Stomach (tissue), 4 donors: ENCODE results near the gene CKAP5.

Experiments used
- EP300 ChIP-seq: sonication (generic); formaldehyde crosslinking; IDR thresholded peaks from one replicate; pipeline ENCODE4 v1.6.1; 2017; ENCODE audit warnings: antibody characterized with exemption
- TF ChIP-seq, protein P1 (sequence below), 7 experiments: fragments of 450-650 bp in 4 of 7; fragments of 200-600 bp in 3 of 7; sonication (generic) in 3 of 7; IDR thresholded peaks; one replicate each; pipeline ENCODE4 v1.5.1; 2016 to 2019; ENCODE audit warnings: antibody characterized with exemption in 7 of 7, control low read depth in 2 of 7, mild to moderate bottlenecking in 1 of 7

DNA sequence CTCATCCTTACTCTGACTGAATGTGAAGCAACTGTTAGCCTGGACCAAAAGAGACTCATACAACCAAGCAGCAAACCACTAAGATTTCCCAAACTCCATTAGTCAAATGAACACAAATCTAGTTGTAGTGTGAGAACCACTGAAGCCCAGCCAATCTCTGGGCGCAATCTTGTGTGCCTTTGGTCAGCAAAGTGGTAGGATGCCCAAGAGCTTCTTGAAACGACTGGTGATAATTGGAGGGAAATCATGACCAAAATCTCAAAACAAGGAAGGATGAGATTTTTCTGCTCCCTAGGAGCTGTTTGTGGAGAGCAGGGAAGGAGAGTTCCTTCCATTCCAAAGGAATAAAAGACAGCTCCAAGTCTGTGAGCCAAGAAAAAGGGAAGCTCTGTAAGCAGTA lies 103.0 kb downstream of the CKAP5 start:
- TF ChIP-seq, protein P1, sequence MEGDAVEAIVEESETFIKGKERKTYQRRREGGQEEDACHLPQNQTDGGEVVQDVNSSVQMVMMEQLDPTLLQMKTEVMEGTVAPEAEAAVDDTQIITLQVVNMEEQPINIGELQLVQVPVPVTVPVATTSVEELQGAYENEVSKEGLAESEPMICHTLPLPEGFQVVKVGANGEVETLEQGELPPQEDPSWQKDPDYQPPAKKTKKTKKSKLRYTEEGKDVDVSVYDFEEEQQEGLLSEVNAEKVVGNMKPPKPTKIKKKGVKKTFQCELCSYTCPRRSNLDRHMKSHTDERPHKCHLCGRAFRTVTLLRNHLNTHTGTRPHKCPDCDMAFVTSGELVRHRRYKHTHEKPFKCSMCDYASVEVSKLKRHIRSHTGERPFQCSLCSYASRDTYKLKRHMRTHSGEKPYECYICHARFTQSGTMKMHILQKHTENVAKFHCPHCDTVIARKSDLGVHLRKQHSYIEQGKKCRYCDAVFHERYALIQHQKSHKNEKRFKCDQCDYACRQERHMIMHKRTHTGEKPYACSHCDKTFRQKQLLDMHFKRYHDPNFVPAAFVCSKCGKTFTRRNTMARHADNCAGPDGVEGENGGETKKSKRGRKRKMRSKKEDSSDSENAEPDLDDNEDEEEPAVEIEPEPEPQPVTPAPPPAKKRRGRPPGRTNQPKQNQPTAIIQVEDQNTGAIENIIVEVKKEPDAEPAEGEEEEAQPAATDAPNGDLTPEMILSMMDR (IDR thresholded peaks at IDR 0.05): no peak
- no peak for TF ChIP-seq EP300
